ENCODE measurements around the gene POU6F1. TPM values are rescaled to one million over a fixed set of nuclear protein-coding genes. Genes with fewer than 3 reads are reported as not detected.

Gene POU6F1
- total RNA-seq, 1 experiment from 2014 or later, result 5.3 TPM

- H3K27me3 ChIP-seq (ENCODE audit: insufficient read depth, low read depth), result no peaks in the 10 kb centered on the region
- ChIA-PET CTCF (interaction anchor here (0.5 kb wide), 1 partner anchor 92 kb away, joined by 16 read pairs; no protein-coding TSS in a partner anchor), POLR2A (ENCODE audit: unreplicated experiment) (interaction anchor here (0.6 to 0.7 kb wide), 3 partner anchors 88 to 971 kb away, joined by 3 read pairs; partner anchors contain the start of gene CSRNP2)
- no peaks in the 10 kb centered on the region for H4K20me1 ChIP-seq (ENCODE audit: insufficient read depth)
- TF ChIP-seq, protein P1, sequence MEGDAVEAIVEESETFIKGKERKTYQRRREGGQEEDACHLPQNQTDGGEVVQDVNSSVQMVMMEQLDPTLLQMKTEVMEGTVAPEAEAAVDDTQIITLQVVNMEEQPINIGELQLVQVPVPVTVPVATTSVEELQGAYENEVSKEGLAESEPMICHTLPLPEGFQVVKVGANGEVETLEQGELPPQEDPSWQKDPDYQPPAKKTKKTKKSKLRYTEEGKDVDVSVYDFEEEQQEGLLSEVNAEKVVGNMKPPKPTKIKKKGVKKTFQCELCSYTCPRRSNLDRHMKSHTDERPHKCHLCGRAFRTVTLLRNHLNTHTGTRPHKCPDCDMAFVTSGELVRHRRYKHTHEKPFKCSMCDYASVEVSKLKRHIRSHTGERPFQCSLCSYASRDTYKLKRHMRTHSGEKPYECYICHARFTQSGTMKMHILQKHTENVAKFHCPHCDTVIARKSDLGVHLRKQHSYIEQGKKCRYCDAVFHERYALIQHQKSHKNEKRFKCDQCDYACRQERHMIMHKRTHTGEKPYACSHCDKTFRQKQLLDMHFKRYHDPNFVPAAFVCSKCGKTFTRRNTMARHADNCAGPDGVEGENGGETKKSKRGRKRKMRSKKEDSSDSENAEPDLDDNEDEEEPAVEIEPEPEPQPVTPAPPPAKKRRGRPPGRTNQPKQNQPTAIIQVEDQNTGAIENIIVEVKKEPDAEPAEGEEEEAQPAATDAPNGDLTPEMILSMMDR (conservative IDR thresholded peaks at IDR 0.05), result no peak
- no peak for TF ChIP-seq EZH2 (IDR thresholded peaks at IDR 0.05; ENCODE audit: low read depth)
- intact Hi-C loops (cut with micrococcal nuclease; ENCODE audit: unreplicated experiment), result loop anchor here (2.0 kb wide), 1 partner anchor 67 kb away; the partner anchor contains the start of gene DAZAP2
- H3K27ac ChIP-seq, result peak overlapping the region; percentile 98
- peaks cover 11% of the 10 kb centered on the region for H3F3A ChIP-seq (ENCODE audit: insufficient read depth, low read depth)
- no peak for DNase-seq
- peaks cover 53% of the 10 kb centered on the region for H3K79me2 ChIP-seq (ENCODE audit: low read depth)
- H3K4me2 ChIP-seq, result peak overlapping the region; percentile 74
- peak overlapping the region; percentile 90 for H2AFZ ChIP-seq
- no peaks in the 10 kb centered on the region for H3K36me3 ChIP-seq (ENCODE audit: low read depth)
- no peaks in the 10 kb centered on the region for H3K9me3 ChIP-seq (ENCODE audit: insufficient read depth, low read depth)
- H3K4me1 ChIP-seq (replicated peaks; ENCODE audit: insufficient read depth), result peaks cover 20% of the 10 kb centered on the region
- TSS peak; percentile 57 for BruUV-seq (replicated peaks)
- peak overlapping the region; percentile 87 for H3K4me3 ChIP-seq
- no peaks in the 10 kb centered on the region for H3K9me2 ChIP-seq (ENCODE audit: insufficient read depth)
Measured at GRCh38 chr12:51171884-51172514, 45.9 kb downstream of the POU6F1 start.

DNA sequence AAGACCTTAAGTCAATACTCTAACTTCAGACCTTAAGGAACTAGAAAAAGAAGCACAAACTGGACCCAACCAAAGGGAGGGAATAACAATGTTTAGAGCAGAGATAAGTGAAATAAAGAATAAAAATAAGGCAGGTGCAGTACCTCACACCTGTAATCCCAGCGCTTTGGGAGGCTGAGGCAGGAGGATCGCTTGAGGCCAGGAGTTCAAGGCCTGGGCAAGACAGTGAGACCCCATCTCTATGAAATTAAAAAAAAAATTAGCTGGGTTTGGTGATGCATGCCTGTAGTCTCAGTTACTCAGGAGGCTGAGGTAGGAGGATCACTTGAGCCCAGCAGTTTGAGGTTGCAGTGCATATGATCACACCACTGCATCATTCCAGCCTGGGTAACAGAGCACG lies 54.1 kb downstream of the POU6F1 start:
- BruUV-seq (replicated peaks), result no TSS peak

GRCh38 chr12:51162217-51162616 lies 55.6 kb downstream of the POU6F1 start:
- H3K79me2 ChIP-seq (ENCODE audit: low read depth), result peaks cover 45% of the 10 kb centered on the region
- BruUV-seq (replicated peaks), result no TSS peak
- no peak for DNase-seq

More for the DNA sequence above, 54.1 kb downstream of the POU6F1 start:
- Histone ChIP-seq H3K4me2 (no peak overlapping the region), H3K9me2 (ENCODE audit: insufficient read depth) (no peaks in the 10 kb centered on the region), H3K4me3 (no peak overlapping the region), H3K27ac (no peak overlapping the region), H3K9me3 (ENCODE audit: insufficient read depth, low read depth) (no peaks in the 10 kb centered on the region), H3K27me3 (ENCODE audit: insufficient read depth, low read depth) (no peaks in the 10 kb centered on the region), H3K4me1 (replicated peaks; ENCODE audit: insufficient read depth) (no peaks in the 10 kb centered on the region), H4K20me1 (ENCODE audit: insufficient read depth) (peaks cover 3% of the 10 kb centered on the region; the same call in 1 of the 2 replicates), H3K36me3 (ENCODE audit: low read depth) (no peaks in the 10 kb centered on the region), H3F3A (ENCODE audit: insufficient read depth, low read depth) (no peaks in the 10 kb centered on the region), H2AFZ (no peak overlapping the region), H3K79me2 (ENCODE audit: low read depth) (peaks cover 59% of the 10 kb centered on the region)
- no peak for DNase-seq
- intact Hi-C loops (cut with micrococcal nuclease; ENCODE audit: unreplicated experiment), result no loop called here
- ChIA-PET POLR2A (ENCODE audit: unreplicated experiment) (no interaction called here), CTCF (no interaction called here)
- TF ChIP-seq EZH2 (IDR thresholded peaks at IDR 0.05; ENCODE audit: low read depth), result no peak
- TF ChIP-seq, protein P1 (conservative IDR thresholded peaks at IDR 0.05), result no peak

More at GRCh38 chr12:51162217-51162616, 55.6 kb downstream of the POU6F1 start:
- Histone ChIP-seq H3K9me3 (ENCODE audit: insufficient read depth, low read depth) (no peaks in the 10 kb centered on the region), H3K4me3 (no peak overlapping the region), H3K27me3 (ENCODE audit: insufficient read depth, low read depth) (no peaks in the 10 kb centered on the region), H4K20me1 (ENCODE audit: insufficient read depth) (peaks cover 3% of the 10 kb centered on the region), H3F3A (ENCODE audit: insufficient read depth, low read depth) (no peaks in the 10 kb centered on the region), H2AFZ (no peak overlapping the region), H3K4me2 (no peak overlapping the region), H3K36me3 (ENCODE audit: low read depth) (no peaks in the 10 kb centered on the region), H3K9me2 (ENCODE audit: insufficient read depth) (no peaks in the 10 kb centered on the region), H3K4me1 (replicated peaks; ENCODE audit: insufficient read depth) (no peaks in the 10 kb centered on the region), H3K27ac (no peak overlapping the region)
- POLR2A ChIA-PET (ENCODE audit: unreplicated experiment), result no interaction called here
- TF ChIP-seq, protein P1 (conservative IDR thresholded peaks at IDR 0.05), result no peak
- no peak for TF ChIP-seq EZH2 (IDR thresholded peaks at IDR 0.05; ENCODE audit: low read depth)
- intact Hi-C loops (cut with micrococcal nuclease; ENCODE audit: unreplicated experiment), result no loop called here
- CTCF ChIA-PET, result interaction anchor here (0.6 kb wide), 1 partner anchor 176 kb away, joined by 3 read pairs; no protein-coding TSS in a partner anchor
